Lung (tissue), 12 donors: Measurements from ENCODE around the gene NDUFS4. TPM values are rescaled to one million over a fixed set of nuclear protein-coding genes. Genes with fewer than 3 reads are reported as not detected.
A peak's percentile ranks its signal among the peaks of the same experiment; 100 is the strongest.

Source experiments
- ATAC-seq: fragments of 200-7000 bp; cut with Tn5 transposase; one replicate; pipeline ENCODE4 v1.9.1; 2020; ENCODE audit warnings: moderate number of reproducible peaks; ENCODE audit not compliant: insufficient read depth, low FRiP score
- DNase-seq, 3 donors: peaks; one replicate each; pipeline ENCODE4 v3.0.0-alpha.2; 2013 to 2017
- H3K27ac ChIP-seq, 2 donors: one replicate each; pipeline ENCODE4 v1.5.1; 2013; ENCODE audit warnings: mild to moderate bottlenecking in 2 of 2, moderate library complexity in 2 of 2, control low read depth in 1 of 2, inconsistent platforms in 1 of 2, low read depth in 1 of 2, low read length in 1 of 2
- H3K27me3 ChIP-seq, 3 donors: one replicate each; pipeline ENCODE4 v1.5.1; 2013; ENCODE audit warnings: low read length in 2 of 3; ENCODE audit not compliant: control insufficient read depth in 3 of 3, insufficient read depth in 3 of 3
- H3K36me3 ChIP-seq, 4 donors: one replicate each; pipeline ENCODE4 v1.5.1; 2013; ENCODE audit warnings: low read length in 4 of 4, mild to moderate bottlenecking in 1 of 4, moderate library complexity in 1 of 4; ENCODE audit not compliant: control insufficient read depth in 4 of 4, insufficient read depth in 4 of 4
- H3K4me1 ChIP-seq, 5 donors: one replicate each; pipeline ENCODE4 v1.5.1; 2013; ENCODE audit warnings: low read length in 5 of 5, mild to moderate bottlenecking in 2 of 5, moderate library complexity in 1 of 5; ENCODE audit not compliant: control insufficient read depth in 5 of 5, insufficient read depth in 5 of 5
- H3K4me3 ChIP-seq: one replicate; pipeline ENCODE4 v1.5.1; 2013; ENCODE audit warnings: mild to moderate bottlenecking, control low read depth, moderate library complexity
- H3K9ac ChIP-seq, 2 donors: one replicate each; pipeline ENCODE4 v1.5.1; 2013; ENCODE audit warnings: low read length in 2 of 2, control low read depth in 1 of 2; ENCODE audit not compliant: insufficient read depth in 1 of 2
- H3K9me3 ChIP-seq, 4 donors: one replicate each; pipeline ENCODE4 v1.5.1; 2013; ENCODE audit warnings: low read length in 3 of 4, mild to moderate bottlenecking in 1 of 4, moderate library complexity in 1 of 4; ENCODE audit not compliant: control insufficient read depth in 4 of 4, insufficient read depth in 3 of 4
- CTCF ChIP-seq: IDR thresholded peaks from 2 replicates; pipeline ENCODE4 v1.5.1; 2012; ENCODE audit warnings: mild to moderate bottlenecking; ENCODE audit errors: control extremely low read depth, extremely low read depth
- WGBS, 2 donors: extraction: QIAGEN DNeasy Blood & Tissue Kit; methylation state at CpG; one replicate each; pipeline ENCODE4 v1.1.7; 2013; 5-methylcytosine and 5-hydroxymethylcytosine counted together
- polyA plus RNA-seq, 2 donors: library from polyadenylated mRNA; stranded (reverse); fragments of 200-250 nt; gene quantifications; one replicate each; pipeline ENCODE4 v1.2.1, GENCODE V29; 2013
- total RNA-seq, 2 donors: library from RNA; depleted of rRNA in 1 of 2; stranded (reverse); fragments of >200 nt in 1 of 2; gene quantifications; one replicate each; pipeline ENCODE4 v1.2.1, GENCODE V29; 2014 to 2021
- donor health status: control.
- donor health status: control.
- donor health status: Bipolar disorder and iron deficiency.
- donor health status: healthy.
- donor health status: DM: yes; HTN: yes; CAD: no.

The NDUFS4 gene
- total and polyA plus RNA-seq, 4 donors = 45.7 to 96.1 (median 61.8) TPM

- ATAC-seq = no peak
- no peak for DNase-seq
- H3K4me3 ChIP-seq = no peak overlapping the region
- peaks cover 0 to 6% (median 0%) of the 10 kb centered on the region in 5 donors for H3K4me1 ChIP-seq
- no peak for TF ChIP-seq CTCF
- no peak overlapping the region for H3K9ac ChIP-seq
- peaks cover 0 to 3% (median 0%) of the 10 kb centered on the region in 4 donors for H3K36me3 ChIP-seq
- H3K9me3 ChIP-seq = no peaks in the 10 kb centered on the region
- H3K27ac ChIP-seq = no peak overlapping the region
- H3K27me3 ChIP-seq = peaks cover 0 to 2% (median 0%) of the 10 kb centered on the region in 3 donors
Measured at GRCh38 chr5:53556001-53556400, 4.4 kb upstream of the NDUFS4 start.

GRCh38 chr5:53557386-53557785 is 3.1 kb upstream of the NDUFS4 start:
- Histone ChIP-seq H3K36me3 (peaks cover 0 to 3% (median 0%) of the 10 kb centered on the region in 4 donors), H3K4me1 (peaks cover 0 to 16% (median 6%) of the 10 kb centered on the region in 5 donors), H3K9me3 (no peaks in the 10 kb centered on the region), H3K9ac (no peak overlapping the region), H3K27ac (no peak overlapping the region), H3K4me3 (no peak overlapping the region), H3K27me3 (peaks cover 0 to 2% (median 0%) of the 10 kb centered on the region in 3 donors)
- no peak for TF ChIP-seq CTCF
- no peak for ATAC-seq
- 67 to 90% methylated on average over 2 of the region's 2 CpGs for WGBS, 2 donors
- no peak for DNase-seq

- TF ChIP-seq CTCF = no peak
- H3K27ac ChIP-seq = no peak overlapping the region
- H3K4me1 ChIP-seq = peaks cover 0 to 16% (median 6%) of the 10 kb centered on the region in 5 donors
- peaks cover 0 to 2% (median 0%) of the 10 kb centered on the region in 3 donors for H3K27me3 ChIP-seq
- no peaks in the 10 kb centered on the region for H3K9me3 ChIP-seq
- no peak overlapping the region for H3K9ac ChIP-seq
- peaks cover 0 to 3% (median 0%) of the 10 kb centered on the region in 4 donors for H3K36me3 ChIP-seq
- H3K4me3 ChIP-seq = no peak overlapping the region
- DNase-seq = no peak
- no peak for ATAC-seq
Measured at GRCh38 chr5:53558966-53559365, 1.5 kb upstream of the NDUFS4 start.

- Histone ChIP-seq H3K4me1 (peaks cover 0 to 16% (median 6%) of the 10 kb centered on the region in 5 donors), H3K4me3 (no peak overlapping the region), H3K9ac (peak overlapping the region; percentile 15 to 90), H3K27ac (peak overlapping the region in 1 of 2 donors; percentile 43), H3K9me3 (no peaks in the 10 kb centered on the region), H3K36me3 (peaks cover 0 to 3% (median 0%) of the 10 kb centered on the region in 4 donors), H3K27me3 (no peaks in the 10 kb centered on the region)
- DNase-seq = no peak
- TF ChIP-seq CTCF = no peak
- ATAC-seq = no peak
- WGBS, 2 donors = 40 to 45% methylated on average over 5 of the region's 5 CpGs
Measured at GRCh38 chr5:53560028-53560427, 411 bp upstream of the NDUFS4 start.
